ENCODE measurements around the gene MPDU1. TPM values are rescaled to one million over a fixed set of nuclear protein-coding genes. Genes with fewer than 3 reads are reported as not detected.

MPDU1 gene
- total RNA-seq, 2 experiments from 2014 or later: 50.9 to 51.4 TPM

GRCh38 chr17:7551396-7551795 lies 32.3 kb upstream of the MPDU1 start:
- TF ChIP-seq, protein P1, sequence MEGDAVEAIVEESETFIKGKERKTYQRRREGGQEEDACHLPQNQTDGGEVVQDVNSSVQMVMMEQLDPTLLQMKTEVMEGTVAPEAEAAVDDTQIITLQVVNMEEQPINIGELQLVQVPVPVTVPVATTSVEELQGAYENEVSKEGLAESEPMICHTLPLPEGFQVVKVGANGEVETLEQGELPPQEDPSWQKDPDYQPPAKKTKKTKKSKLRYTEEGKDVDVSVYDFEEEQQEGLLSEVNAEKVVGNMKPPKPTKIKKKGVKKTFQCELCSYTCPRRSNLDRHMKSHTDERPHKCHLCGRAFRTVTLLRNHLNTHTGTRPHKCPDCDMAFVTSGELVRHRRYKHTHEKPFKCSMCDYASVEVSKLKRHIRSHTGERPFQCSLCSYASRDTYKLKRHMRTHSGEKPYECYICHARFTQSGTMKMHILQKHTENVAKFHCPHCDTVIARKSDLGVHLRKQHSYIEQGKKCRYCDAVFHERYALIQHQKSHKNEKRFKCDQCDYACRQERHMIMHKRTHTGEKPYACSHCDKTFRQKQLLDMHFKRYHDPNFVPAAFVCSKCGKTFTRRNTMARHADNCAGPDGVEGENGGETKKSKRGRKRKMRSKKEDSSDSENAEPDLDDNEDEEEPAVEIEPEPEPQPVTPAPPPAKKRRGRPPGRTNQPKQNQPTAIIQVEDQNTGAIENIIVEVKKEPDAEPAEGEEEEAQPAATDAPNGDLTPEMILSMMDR (IDR thresholded peaks at IDR 0.05): no peak
- Mint-ChIP-seq H3K4me3 (peak overlapping the region; percentile 4), H3K9me3 (no peaks in the 10 kb centered on the region), H3K4me1 (ENCODE audit: low read depth) (peaks cover 65% of the 10 kb centered on the region), H3K36me3 (ENCODE audit: low read depth) (peaks cover 1% of the 10 kb centered on the region), H3K27ac (peak overlapping the region; percentile 87), H3K27me3 (no peaks in the 10 kb centered on the region)
- DNase-seq: no peak
- ChIA-PET CTCF (interaction anchor here (1.2 to 3.0 kb wide), 4 partner anchors 10 to 116 kb away, joined by 6 to 27 read pairs (median 15); partner anchors contain the start of genes SENP3 and TMEM102), POLR2A (interaction anchor here (1.1 to 2.9 kb wide), 4 partner anchors 10 to 67 kb away, joined by 4 to 16 read pairs (median 8); partner anchors contain the start of genes CD68, POLR2A and SENP3)
- ATAC-seq: no peak
- intact Hi-C loops (cut with micrococcal nuclease): no loop called here

DNA sequence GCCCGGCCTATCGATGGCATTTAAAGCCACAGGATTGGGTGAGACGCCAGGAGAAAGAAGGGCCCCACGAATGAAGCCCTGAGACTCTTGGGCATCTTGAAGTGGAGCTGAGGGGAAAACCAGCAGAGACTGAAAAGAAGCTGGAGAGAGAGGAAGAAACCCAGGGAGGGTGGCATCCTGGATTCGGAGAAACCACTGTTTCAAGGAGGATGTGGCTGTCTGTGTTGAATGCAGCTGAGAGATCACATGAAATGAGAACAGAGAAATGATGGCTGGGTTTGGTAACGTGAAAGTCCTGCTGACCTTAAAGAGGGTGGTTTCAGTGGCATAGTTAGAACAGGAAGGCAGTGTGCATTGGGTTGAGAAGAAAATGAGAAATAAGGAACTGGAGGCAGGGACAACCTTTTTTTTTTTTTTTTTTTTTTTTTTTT lies 31.0 kb upstream of the MPDU1 start:
- Mint-ChIP-seq H3K4me1 (ENCODE audit: low read depth) (peaks cover 67% of the 10 kb centered on the region), H3K27ac (peak overlapping the region; percentile 87), H3K36me3 (ENCODE audit: low read depth) (peaks cover 1% of the 10 kb centered on the region), H3K4me3 (peak overlapping the region; percentile 35), H3K9me3 (no peaks in the 10 kb centered on the region), H3K27me3 (no peaks in the 10 kb centered on the region)
- ATAC-seq (peak; percentile 70), DNase-seq (peak; percentile 70)
- TF ChIP-seq, protein P1 (IDR thresholded peaks at IDR 0.05): no peak
- ChIA-PET POLR2A (interaction anchor here (0.6 to 2.9 kb wide), 8 partner anchors 8 to 73 kb away, joined by 3 to 16 read pairs (median 4); partner anchors contain the start of genes POLR2A, SENP3 and ZBTB4), CTCF (interaction anchor here (1.1 to 3.0 kb wide), 8 partner anchors 8 to 117 kb away, joined by 3 to 27 read pairs (median 6); partner anchors contain the start of genes SENP3 and TMEM102)
- intact Hi-C loops (cut with micrococcal nuclease): no loop called here

GRCh38 chr17:7553356-7553755 lies 30.3 kb upstream of the MPDU1 start:
- peaks cover 70% of the 10 kb centered on the region for H3K4me1 Mint-ChIP-seq (ENCODE audit: low read depth)
- no peaks in the 10 kb centered on the region for H3K9me3 Mint-ChIP-seq
- peaks cover 1% of the 10 kb centered on the region for H3K36me3 Mint-ChIP-seq (ENCODE audit: low read depth)
- no peaks in the 10 kb centered on the region for H3K27me3 Mint-ChIP-seq
- TF ChIP-seq, protein P1 (IDR thresholded peaks at IDR 0.05): no peak
- ChIA-PET CTCF (interaction anchor here (1.1 to 3.0 kb wide), 4 partner anchors 12 to 39 kb away, joined by 3 to 27 read pairs (median 6); no protein-coding TSS in a partner anchor), POLR2A (interaction anchor here (0.7 to 2.9 kb wide), 6 partner anchors 8 to 69 kb away, joined by 3 to 16 read pairs (median 8); partner anchors contain the start of genes POLR2A and SENP3)
- intact Hi-C loops (cut with micrococcal nuclease): no loop called here
- DNase-seq (no peak), ATAC-seq (no peak)
- peak overlapping the region; percentile 87 for H3K27ac Mint-ChIP-seq
- peak overlapping the region; percentile 21 for H3K4me3 Mint-ChIP-seq

DNA sequence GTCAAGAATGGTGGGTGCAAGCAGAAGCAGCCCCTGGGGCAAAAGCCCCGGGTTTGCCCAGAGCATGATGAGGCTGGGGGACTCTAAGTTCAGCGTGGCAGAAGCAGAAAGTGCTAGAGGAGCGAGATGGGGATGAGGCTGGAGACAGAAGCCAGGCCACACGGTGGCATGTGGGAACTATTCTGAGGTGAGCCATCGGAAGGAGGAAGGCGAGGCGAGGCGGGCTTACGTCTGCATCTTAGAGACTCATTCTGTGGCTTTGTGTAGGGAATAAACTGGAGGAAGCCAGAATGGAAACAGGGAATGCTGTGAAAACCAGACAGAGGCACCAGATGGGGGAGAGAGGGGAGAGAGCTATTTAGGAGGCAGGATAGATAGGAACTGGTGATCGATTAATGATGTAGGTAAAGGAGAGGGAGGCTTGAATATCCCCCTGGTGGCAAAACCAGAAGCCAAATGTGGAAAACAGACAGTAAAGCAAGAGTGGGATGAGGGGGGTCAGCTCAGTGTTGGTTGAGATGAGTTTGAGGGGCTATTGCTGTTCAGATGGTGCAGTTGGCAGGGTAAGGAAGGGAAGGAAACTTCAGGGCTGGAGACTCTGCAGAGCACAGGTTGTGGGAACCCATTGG lies 28.2 kb upstream of the MPDU1 start:
- Mint-ChIP-seq H3K27ac (no peak overlapping the region), H3K9me3 (no peaks in the 10 kb centered on the region), H3K4me1 (ENCODE audit: low read depth) (peaks cover 74% of the 10 kb centered on the region), H3K36me3 (ENCODE audit: low read depth) (peaks cover 7% of the 10 kb centered on the region), H3K4me3 (no peak overlapping the region), H3K27me3 (no peaks in the 10 kb centered on the region)
- TF ChIP-seq, protein P1 (IDR thresholded peaks at IDR 0.05): peak; percentile 8
- intact Hi-C loops (cut with micrococcal nuclease): no loop called here
- no peak for ATAC-seq
- CTCF ChIA-PET: interaction anchor here (1.0 to 7.9 kb wide), 2 partner anchors 34 to 41 kb away, joined by 4 to 186 read pairs; no protein-coding TSS in a partner anchor
- DNase-seq: no peak
- POLR2A ChIA-PET: interaction anchor here (0.7 kb wide), 1 partner anchor 17 kb away, joined by 3 read pairs; no protein-coding TSS in a partner anchor

Data from activated CD8-positive, alpha-beta T cell treated with anti-CD3 and anti-CD28 coated beads for 36 hours (primary cell).